Ecto neural progenitor cell (in vitro differentiated cells): ENCODE results near the gene SEL1L2.

Experiments used
- DNase-seq: peaks from one replicate; pipeline ENCODE4 v3.0.0-alpha.2; 2018; ENCODE audit warnings: low spot score

SEL1L2 gene

GRCh38 chr20:13816757-13817156, 173.7 kb downstream of the SEL1L2 start:
- no peak for DNase-seq

DNA sequence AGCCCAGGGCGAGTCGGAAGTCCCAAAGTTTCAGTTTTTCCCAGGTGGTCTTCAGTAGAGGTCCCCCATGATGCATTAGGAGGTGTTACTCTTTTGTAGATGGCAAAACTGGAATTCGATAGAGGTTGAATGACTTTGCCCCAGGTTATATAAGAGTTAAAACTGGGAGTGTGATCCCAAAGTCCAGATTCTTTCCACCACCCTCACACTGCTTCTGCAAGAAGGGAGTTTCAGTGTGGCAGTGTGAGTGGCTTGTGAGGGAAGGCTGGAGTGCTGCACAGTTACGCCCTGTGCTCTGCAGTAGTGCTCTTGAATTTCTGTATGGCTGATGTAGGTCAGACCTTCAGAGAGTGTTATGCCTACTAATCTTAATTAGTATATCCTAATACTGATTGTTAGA, 175.7 kb downstream of the SEL1L2 start:
- DNase-seq, result no peak

- no peak for DNase-seq
Observed at GRCh38 chr20:13813910-13814309, 176.5 kb downstream of the SEL1L2 start.

DNA sequence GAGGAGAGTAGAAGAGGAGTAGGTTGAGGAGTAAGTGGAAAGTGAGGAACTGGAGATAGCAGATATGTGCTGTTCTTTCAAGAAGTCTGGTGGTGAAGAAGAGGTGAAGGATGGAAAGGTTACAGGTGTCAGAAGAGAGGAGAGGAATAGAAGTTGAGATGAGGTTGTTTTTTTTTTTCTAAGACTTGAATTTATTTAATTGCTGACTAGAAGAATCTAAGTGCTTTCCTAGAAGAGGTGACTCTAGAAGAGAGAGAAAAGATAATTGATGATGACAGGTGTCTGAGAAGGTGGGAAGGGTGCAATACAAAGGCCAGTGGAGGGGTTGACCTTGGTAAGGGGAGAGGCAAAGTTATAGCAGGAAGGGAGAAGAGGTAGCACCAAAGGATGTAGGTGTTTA, 180.0 kb downstream of the SEL1L2 start:
- DNase-seq, result no peak

GRCh38 chr20:13809855-13810254, 180.6 kb downstream of the SEL1L2 start:
- no peak for DNase-seq

GRCh38 chr20:13809373-13809772, 181.0 kb downstream of the SEL1L2 start:
- DNase-seq, result no peak

- no peak for DNase-seq
Observed at GRCh38 chr20:13800728-13801134, 189.7 kb downstream of the SEL1L2 start.

DNA sequence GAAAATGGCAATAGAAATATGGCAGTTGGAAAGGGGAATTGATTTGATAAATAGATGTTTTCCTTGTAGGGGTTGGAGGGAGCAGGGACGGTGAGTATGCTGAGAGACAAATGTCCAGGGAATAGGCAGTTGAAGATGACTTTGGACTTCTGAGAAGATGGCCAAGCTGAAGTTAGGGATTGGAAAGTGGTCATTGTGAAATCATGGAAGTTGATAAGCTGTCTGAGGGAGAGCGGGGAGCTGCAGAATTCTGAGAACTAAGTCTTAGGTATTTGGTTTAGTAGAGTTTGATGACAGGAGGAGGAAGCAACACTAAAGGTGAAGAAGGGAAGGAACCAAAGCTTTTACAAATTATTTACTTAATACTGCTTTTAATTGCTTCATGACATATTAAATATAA, 190.4 kb downstream of the SEL1L2 start:
- DNase-seq, result no peak
